GM23338 (cell line): ENCODE measurements around the gene SNX4. TPM values are rescaled to one million over a fixed set of nuclear protein-coding genes. Genes with fewer than 3 reads are reported as not detected.

Experiments
- ATAC-seq: fragments of 200-7000 bp; cut with Tn5 transposase; 3 replicates; pipeline ENCODE4 v1.9.1; 2020
- DNase-seq: peaks from one replicate; pipeline ENCODE4 v3.0.0-alpha.2; 2015; ENCODE audit warnings: low spot score
- H2AFZ ChIP-seq: fragments of 200-600 bp; sonication (generic); 2 replicates; pipeline ENCODE4 v1.8.0; 2016; ENCODE audit warnings: antibody characterized with exemption, mild to moderate bottlenecking, moderate library complexity
- H3F3A ChIP-seq: fragments of 200-600 bp; sonication (generic); replicated peaks from 2 replicates; pipeline ENCODE4 v1.8.0; 2017; ENCODE audit warnings: antibody characterized with exemption, mixed run types, low read depth
- H3K27ac ChIP-seq: fragments of 200-600 bp; sonication (generic); 2 replicates; pipeline ENCODE4 v1.6.1; 2016; ENCODE audit warnings: low read depth
- H3K27me3 ChIP-seq: fragments of 200-600 bp; sonication (generic); 2 replicates; pipeline ENCODE4 v1.8.0; 2016; ENCODE audit warnings: mild to moderate bottlenecking, mixed run types, moderate library complexity; ENCODE audit not compliant: insufficient read depth
- H3K36me3 ChIP-seq: fragments of 200-600 bp; sonication (generic); 2 replicates; pipeline ENCODE4 v1.8.0; 2016; ENCODE audit warnings: mild to moderate bottlenecking; ENCODE audit not compliant: insufficient read depth
- H3K4me1 ChIP-seq: fragments of 200-600 bp; sonication (generic); 2 replicates; pipeline ENCODE4 v1.8.0; 2016; ENCODE audit warnings: mild to moderate bottlenecking, moderate library complexity; ENCODE audit not compliant: insufficient read depth
- H3K4me2 ChIP-seq: fragments of 200-600 bp; sonication (generic); 2 replicates; pipeline ENCODE4 v1.7.1; 2017; ENCODE audit warnings: mixed run types
- H3K4me3 ChIP-seq: fragments of 200-600 bp; sonication (generic); 2 replicates; pipeline ENCODE4 v1.6.1; 2016; ENCODE audit warnings: mixed run types
- H3K79me2 ChIP-seq: fragments of 200-600 bp; sonication (generic); replicated peaks from 2 replicates; pipeline ENCODE4 v1.8.0; 2017; ENCODE audit warnings: mild to moderate bottlenecking; ENCODE audit not compliant: insufficient read depth
- H3K9me2 ChIP-seq: fragments of 200-600 bp; sonication (generic); 2 replicates; pipeline ENCODE4 v1.8.0; 2017; ENCODE audit not compliant: insufficient read depth
- H4K20me1 ChIP-seq: fragments of 200-600 bp; sonication (generic); replicated peaks from 2 replicates; pipeline ENCODE4 v1.8.0; 2017; ENCODE audit warnings: mild to moderate bottlenecking; ENCODE audit not compliant: insufficient read depth
- H3K27ac Mint-ChIP-seq: 2 replicates; pipeline ENCODE4 v1.8.0; 2020; ENCODE audit warnings: inconsistent platforms, mild to moderate bottlenecking, moderate library complexity, mixed read lengths
- H3K27me3 Mint-ChIP-seq: 3 replicates; pipeline ENCODE4 v1.8.0; 2022; ENCODE audit warnings: low read depth, mild to moderate bottlenecking, moderate library complexity, mixed read lengths, inconsistent platforms; ENCODE audit not compliant: insufficient read depth, poor library complexity
- H3K36me3 Mint-ChIP-seq: 3 replicates; pipeline ENCODE4 v1.8.0; 2021; ENCODE audit warnings: low read depth, mild to moderate bottlenecking, inconsistent platforms, moderate library complexity, mixed read lengths
- H3K4me1 Mint-ChIP-seq: 3 replicates; pipeline ENCODE4 v1.8.0; 2020; ENCODE audit warnings: mild to moderate bottlenecking, inconsistent platforms, mixed read lengths
- H3K4me3 Mint-ChIP-seq: 3 replicates; pipeline ENCODE4 v1.8.0; 2021; ENCODE audit warnings: moderate library complexity, mild to moderate bottlenecking, inconsistent platforms, mixed read lengths
- H3K9me3 Mint-ChIP-seq: 3 replicates; pipeline ENCODE4 v1.8.0; 2020; ENCODE audit warnings: moderate library complexity, mild to moderate bottlenecking, inconsistent platforms, mixed read lengths
- CREB1 ChIP-seq: fragments of 250-450 bp; sonication (Bioruptor Pico); IDR thresholded peaks from 2 replicates; pipeline ENCODE4 v1.5.0; 2020; ENCODE audit warnings: low read depth, mild to moderate bottlenecking, moderate library complexity
- EZH2 ChIP-seq: fragments of 200-600 bp; sonication (generic); IDR thresholded peaks from one replicate; pipeline ENCODE4 v1.8.0; 2017; ENCODE audit warnings: antibody characterized with exemption, mild to moderate bottlenecking, low read depth; ENCODE audit not compliant: unreplicated experiment
- JUNB ChIP-seq: IDR thresholded peaks from one replicate; pipeline ENCODE4 v1.6.1; 2016; ENCODE audit warnings: antibody characterized with exemption; ENCODE audit not compliant: unreplicated experiment
- polyA plus RNA-seq: library from polyadenylated mRNA; unstranded; fragments of >200 nt; fragmentation: Nextera tagmentation; extraction: Ambion mirVana; gene quantifications from 2 replicates; pipeline ENCODE4 v1.2.1, GENCODE V29; 2016
- total RNA-seq: library from RNA; depleted of rRNA; stranded (reverse); fragments of >200 nt; shearing (Covaris generic); gene quantifications from 2 replicates; pipeline ENCODE4 v1.2.3, GENCODE V29; 2014
- TF ChIP-seq, protein P1 (sequence below): IDR thresholded peaks from one replicate; pipeline ENCODE4 v1.6.1; 2018; ENCODE audit warnings: antibody characterized with exemption; ENCODE audit not compliant: unreplicated experiment
- TF ChIP-seq, protein P2 (sequence below): fragments of 250-450 bp; sonication (Bioruptor Pico); IDR thresholded peaks from 2 replicates; pipeline ENCODE4 v1.5.0; 2020; ENCODE audit warnings: mild to moderate bottlenecking, moderate library complexity

Gene SNX4
- total and polyA plus RNA-seq, 2 experiments from 2014 or later: 13.0 to 27.8 TPM

DNA sequence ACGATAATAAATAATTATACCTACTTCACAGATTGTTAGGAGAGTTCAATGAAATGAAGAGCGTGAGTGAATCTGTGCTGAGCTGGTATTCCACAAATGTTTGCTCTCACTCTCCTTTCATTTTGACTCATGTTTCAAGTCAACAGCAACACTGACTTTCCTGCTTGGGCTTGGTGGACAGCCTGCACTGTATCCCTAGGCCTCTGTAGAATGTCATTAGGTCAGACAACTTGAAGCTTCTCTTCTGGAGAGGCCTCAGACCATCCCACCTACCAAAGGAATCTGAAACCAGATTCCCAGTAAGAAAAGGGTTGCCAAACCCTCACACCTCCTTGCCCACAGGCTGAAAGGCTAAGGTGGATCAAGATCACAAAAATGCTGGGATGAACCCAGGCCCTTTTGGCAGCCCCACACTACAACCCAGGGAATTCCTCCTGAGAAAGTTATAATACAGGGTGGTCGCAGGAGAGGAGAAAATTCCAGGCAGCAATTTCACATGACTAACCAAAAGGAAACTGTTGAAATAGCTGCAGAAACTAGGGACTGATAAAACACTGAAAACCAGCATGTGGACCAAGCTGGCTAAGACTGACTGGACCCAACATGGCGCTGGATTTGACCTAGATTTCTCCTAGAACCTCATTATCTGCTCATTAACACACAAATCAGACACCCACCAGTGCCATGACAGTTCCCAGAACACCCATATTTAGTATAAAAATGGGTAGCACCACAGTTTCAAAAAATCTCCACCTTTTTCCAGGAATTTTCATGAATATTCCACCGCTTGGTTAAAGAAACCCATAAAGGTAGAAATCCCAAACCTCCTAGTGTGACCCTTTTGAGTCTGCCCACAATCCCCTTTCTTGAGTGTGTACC is 87.9 kb downstream of the SNX4 start:
- Histone ChIP-seq H3K27ac (no peak overlapping the region), H3K4me1 (peaks cover 10% of the 10 kb centered on the region; the same call in 1 of the 2 replicates), H3K4me2 (no peak overlapping the region), H2AFZ (0 out of 2 replicates have a peak overlapping the region, but pooled peaks have one; percentile 56), H3K79me2 (no peaks in the 10 kb centered on the region), H3K9me2 (peaks cover 16% of the 10 kb centered on the region), H3K27me3 (no peaks in the 10 kb centered on the region), H4K20me1 (no peaks in the 10 kb centered on the region), H3K4me3 (no peak overlapping the region), H3F3A (no peaks in the 10 kb centered on the region), H3K36me3 (no peaks in the 10 kb centered on the region)
- no peak for ATAC-seq
- Mint-ChIP-seq H3K27ac (no peak overlapping the region), H3K27me3 (peaks cover 4% of the 10 kb centered on the region), H3K4me3 (no peak overlapping the region), H3K4me1 (peaks cover 15% of the 10 kb centered on the region), H3K9me3 (peaks cover 8% of the 10 kb centered on the region; the same call in 2 of the 3 replicates), H3K36me3 (peaks cover 4% of the 10 kb centered on the region; the same call in 1 of the 3 replicates)
- no peak for DNase-seq
- TF ChIP-seq CREB1 (CRISPR knock-in tag) (no peak), JUNB (no peak), EZH2 (no peak)
- TF ChIP-seq, protein P1, sequence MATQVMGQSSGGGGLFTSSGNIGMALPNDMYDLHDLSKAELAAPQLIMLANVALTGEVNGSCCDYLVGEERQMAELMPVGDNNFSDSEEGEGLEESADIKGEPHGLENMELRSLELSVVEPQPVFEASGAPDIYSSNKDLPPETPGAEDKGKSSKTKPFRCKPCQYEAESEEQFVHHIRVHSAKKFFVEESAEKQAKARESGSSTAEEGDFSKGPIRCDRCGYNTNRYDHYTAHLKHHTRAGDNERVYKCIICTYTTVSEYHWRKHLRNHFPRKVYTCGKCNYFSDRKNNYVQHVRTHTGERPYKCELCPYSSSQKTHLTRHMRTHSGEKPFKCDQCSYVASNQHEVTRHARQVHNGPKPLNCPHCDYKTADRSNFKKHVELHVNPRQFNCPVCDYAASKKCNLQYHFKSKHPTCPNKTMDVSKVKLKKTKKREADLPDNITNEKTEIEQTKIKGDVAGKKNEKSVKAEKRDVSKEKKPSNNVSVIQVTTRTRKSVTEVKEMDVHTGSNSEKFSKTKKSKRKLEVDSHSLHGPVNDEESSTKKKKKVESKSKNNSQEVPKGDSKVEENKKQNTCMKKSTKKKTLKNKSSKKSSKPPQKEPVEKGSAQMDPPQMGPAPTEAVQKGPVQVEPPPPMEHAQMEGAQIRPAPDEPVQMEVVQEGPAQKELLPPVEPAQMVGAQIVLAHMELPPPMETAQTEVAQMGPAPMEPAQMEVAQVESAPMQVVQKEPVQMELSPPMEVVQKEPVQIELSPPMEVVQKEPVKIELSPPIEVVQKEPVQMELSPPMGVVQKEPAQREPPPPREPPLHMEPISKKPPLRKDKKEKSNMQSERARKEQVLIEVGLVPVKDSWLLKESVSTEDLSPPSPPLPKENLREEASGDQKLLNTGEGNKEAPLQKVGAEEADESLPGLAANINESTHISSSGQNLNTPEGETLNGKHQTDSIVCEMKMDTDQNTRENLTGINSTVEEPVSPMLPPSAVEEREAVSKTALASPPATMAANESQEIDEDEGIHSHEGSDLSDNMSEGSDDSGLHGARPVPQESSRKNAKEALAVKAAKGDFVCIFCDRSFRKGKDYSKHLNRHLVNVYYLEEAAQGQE: no peak
- TF ChIP-seq, protein P2, sequence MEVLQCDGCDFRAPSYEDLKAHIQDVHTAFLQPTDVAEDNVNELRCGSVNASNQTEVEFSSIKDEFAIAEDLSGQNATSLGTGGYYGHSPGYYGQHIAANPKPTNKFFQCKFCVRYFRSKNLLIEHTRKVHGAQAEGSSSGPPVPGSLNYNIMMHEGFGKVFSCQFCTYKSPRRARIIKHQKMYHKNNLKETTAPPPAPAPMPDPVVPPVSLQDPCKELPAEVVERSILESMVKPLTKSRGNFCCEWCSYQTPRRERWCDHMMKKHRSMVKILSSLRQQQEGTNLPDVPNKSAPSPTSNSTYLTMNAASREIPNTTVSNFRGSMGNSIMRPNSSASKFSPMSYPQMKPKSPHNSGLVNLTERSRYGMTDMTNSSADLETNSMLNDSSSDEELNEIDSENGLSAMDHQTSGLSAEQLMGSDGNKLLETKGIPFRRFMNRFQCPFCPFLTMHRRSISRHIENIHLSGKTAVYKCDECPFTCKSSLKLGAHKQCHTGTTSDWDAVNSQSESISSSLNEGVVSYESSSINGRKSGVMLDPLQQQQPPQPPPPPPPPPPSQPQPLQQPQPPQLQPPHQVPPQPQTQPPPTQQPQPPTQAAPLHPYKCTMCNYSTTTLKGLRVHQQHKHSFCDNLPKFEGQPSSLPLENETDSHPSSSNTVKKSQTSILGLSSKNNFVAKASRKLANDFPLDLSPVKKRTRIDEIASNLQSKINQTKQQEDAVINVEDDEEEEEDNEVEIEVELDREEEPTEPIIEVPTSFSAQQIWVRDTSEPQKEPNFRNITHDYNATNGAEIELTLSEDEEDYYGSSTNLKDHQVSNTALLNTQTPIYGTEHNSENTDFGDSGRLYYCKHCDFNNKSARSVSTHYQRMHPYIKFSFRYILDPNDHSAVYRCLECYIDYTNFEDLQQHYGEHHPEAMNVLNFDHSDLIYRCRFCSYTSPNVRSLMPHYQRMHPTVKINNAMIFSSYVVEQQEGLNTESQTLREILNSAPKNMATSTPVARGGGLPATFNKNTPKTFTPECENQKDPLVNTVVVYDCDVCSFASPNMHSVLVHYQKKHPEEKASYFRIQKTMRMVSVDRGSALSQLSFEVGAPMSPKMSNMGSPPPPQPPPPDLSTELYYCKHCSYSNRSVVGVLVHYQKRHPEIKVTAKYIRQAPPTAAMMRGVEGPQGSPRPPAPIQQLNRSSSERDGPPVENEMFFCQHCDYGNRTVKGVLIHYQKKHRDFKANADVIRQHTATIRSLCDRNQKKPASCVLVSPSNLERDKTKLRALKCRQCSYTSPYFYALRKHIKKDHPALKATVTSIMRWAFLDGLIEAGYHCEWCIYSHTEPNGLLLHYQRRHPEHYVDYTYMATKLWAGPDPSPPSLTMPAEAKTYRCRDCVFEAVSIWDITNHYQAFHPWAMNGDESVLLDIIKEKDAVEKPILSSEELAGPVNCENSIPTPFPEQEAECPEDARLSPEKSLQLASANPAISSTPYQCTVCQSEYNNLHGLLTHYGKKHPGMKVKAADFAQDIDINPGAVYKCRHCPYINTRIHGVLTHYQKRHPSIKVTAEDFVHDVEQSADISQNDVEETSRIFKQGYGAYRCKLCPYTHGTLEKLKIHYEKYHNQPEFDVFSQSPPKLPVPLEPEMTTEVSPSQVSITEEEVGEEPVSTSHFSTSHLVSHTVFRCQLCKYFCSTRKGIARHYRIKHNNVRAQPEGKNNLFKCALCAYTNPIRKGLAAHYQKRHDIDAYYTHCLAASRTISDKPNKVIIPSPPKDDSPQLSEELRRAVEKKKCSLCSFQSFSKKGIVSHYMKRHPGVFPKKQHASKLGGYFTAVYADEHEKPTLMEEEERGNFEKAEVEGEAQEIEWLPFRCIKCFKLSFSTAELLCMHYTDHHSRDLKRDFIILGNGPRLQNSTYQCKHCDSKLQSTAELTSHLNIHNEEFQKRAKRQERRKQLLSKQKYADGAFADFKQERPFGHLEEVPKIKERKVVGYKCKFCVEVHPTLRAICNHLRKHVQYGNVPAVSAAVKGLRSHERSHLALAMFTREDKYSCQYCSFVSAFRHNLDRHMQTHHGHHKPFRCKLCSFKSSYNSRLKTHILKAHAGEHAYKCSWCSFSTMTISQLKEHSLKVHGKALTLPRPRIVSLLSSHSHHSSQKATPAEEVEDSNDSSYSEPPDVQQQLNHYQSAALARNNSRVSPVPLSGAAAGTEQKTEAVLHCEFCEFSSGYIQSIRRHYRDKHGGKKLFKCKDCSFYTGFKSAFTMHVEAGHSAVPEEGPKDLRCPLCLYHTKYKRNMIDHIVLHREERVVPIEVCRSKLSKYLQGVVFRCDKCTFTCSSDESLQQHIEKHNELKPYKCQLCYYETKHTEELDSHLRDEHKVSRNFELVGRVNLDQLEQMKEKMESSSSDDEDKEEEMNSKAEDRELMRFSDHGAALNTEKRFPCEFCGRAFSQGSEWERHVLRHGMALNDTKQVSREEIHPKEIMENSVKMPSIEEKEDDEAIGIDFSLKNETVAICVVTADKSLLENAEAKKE (CRISPR knock-in tag): no peak
